Measurements from ENCODE around the gene RAB5B.

RAB5B gene

DNA sequence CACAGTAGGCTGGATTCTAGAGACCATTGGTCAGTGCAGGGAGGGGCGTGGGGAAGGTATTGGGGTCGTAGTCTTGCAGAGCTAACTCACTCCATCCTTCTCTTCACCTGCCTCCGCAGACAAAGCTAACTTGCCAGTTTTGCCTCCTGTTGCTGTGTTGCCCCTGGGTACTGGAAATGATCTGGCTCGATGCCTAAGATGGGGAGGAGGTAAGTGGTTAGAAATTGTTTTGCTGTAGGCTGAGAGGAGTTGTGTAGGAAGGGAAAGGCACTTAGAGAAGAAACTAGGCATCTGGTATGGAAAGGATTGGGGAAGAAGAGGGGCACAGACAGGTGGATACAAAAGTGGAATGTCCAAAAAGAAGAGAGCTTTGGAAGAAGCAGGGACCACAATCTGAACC is 31.8 kb upstream of the RAB5B start:
- TF ChIP-seq, protein P1, sequence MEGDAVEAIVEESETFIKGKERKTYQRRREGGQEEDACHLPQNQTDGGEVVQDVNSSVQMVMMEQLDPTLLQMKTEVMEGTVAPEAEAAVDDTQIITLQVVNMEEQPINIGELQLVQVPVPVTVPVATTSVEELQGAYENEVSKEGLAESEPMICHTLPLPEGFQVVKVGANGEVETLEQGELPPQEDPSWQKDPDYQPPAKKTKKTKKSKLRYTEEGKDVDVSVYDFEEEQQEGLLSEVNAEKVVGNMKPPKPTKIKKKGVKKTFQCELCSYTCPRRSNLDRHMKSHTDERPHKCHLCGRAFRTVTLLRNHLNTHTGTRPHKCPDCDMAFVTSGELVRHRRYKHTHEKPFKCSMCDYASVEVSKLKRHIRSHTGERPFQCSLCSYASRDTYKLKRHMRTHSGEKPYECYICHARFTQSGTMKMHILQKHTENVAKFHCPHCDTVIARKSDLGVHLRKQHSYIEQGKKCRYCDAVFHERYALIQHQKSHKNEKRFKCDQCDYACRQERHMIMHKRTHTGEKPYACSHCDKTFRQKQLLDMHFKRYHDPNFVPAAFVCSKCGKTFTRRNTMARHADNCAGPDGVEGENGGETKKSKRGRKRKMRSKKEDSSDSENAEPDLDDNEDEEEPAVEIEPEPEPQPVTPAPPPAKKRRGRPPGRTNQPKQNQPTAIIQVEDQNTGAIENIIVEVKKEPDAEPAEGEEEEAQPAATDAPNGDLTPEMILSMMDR (conservative IDR thresholded peaks at IDR 0.05; ENCODE audit: low read depth, low read length): no peak
- no peak for DNase-seq (ENCODE audit: low read depth)
- H3K4me3 ChIP-seq (ENCODE audit: low read depth, low read length): no peak overlapping the region

DNA sequence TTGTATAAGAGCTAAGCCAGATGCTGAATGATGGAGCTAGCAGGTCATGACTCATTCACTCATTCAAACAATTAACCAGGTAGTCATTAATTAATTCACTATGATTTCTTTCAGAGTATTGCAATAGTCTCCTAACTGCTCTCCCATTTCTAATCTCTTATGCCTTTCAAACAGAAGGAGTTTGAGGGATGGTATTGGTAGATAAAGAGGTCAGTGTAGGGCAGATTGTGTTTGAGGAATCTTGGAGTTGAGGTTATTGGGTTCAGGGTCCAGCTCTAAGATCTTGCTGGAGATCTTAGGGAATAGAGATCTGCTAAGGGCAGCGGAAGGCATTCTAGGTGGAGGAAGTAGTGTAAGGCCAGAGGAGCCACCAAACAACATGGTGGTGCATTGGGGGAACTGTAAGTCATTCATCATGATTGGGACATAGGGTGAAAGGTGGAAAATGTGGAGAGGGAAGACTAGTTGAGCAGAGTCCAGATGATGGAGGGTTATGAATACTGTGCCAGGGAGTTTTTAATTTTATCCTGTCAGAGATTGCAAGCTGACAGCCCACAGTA is 31.2 kb upstream of the RAB5B start:
- no peak overlapping the region for H3K4me3 ChIP-seq (ENCODE audit: low read depth, low read length)
- DNase-seq (ENCODE audit: low read depth): no peak
- TF ChIP-seq, protein P1 (conservative IDR thresholded peaks at IDR 0.05; ENCODE audit: low read depth, low read length): no peak

DNA sequence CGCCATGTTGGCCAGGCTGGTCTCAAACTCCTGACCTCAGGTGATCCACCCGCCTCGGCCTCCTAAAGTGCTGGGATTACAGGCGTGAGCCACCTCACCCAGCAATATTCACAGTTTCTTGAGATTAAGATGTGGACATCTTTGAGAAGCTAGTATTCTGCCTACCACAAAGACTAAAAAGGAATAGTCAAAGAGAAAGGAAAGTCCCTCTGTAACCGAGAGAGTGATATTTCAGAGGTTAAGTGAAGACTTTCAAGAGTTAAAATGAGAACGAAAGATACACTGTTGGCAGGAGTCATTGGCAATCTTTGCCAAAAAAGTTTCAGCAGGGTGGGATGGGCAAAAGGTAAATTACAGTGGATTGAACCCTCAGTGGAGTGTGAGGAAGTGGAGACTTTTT is 27.3 kb upstream of the RAB5B start:
- no peak overlapping the region for H3K4me3 ChIP-seq (ENCODE audit: low read depth, low read length)
- TF ChIP-seq, protein P1 (conservative IDR thresholded peaks at IDR 0.05; ENCODE audit: low read depth, low read length): no peak
- DNase-seq (ENCODE audit: low read depth): no peak

DNA sequence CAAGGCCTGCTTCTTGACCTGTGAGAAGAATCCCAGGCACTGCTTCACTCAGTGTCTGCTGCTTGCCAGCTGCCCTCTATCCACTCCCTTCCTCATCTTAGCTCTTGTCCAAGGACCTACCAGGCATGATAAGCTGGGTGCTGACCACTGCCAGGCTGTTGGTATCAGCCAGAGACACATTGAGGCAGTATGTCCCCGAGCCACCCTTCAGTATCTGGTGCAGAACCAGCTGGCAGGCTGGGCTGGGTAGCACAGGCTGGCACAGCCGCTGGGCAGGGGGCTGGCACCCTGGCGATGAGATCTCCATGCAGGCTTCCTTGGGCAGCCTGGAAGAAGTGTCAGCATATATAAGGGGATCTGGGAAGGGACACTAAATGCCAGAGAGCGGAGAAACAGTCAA is 18.5 kb upstream of the RAB5B start:
- TF ChIP-seq, protein P1 (conservative IDR thresholded peaks at IDR 0.05; ENCODE audit: low read depth, low read length): no peak
- no peak overlapping the region for H3K4me3 ChIP-seq (ENCODE audit: low read depth, low read length)
- DNase-seq (ENCODE audit: low read depth): no peak

DNA sequence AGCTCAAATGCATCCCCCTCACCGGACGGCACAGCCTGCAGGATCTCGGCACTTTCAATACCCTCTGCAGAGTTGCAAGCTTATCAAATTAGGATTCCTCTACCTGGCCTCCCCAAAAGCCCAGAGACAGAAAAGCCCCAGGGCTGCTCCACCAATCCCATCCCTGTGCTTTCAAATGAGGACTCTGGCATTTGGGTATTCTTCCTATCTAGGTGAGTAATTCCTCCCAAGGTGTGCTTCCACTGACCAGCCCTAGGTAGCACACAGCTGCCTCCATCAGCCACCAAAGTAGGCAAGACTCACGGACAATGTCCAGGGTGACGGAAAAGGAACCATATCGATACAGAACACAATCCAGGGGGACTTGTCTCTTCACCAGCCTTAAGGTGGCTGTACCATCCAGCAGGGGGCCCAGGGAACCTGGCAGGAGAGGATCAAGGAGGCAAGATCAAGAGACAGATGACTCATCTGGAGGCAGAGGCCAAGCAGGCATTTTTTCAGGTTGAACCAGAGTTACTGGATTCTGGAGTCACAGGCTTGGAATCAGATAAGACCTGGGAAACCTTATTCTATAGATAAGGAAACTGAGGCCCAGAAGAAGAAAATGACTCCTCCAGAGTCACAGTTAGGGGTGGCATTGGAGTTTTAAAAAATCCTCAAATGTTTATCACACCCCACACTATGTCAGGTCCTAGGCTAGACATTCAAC is 17.9 kb upstream of the RAB5B start:
- DNase-seq (ENCODE audit: low read depth): peak; percentile 36
- TF ChIP-seq, protein P1 (conservative IDR thresholded peaks at IDR 0.05; ENCODE audit: low read depth, low read length): peak; percentile 40
- H3K4me3 ChIP-seq (ENCODE audit: low read depth, low read length): no peak overlapping the region

DNA sequence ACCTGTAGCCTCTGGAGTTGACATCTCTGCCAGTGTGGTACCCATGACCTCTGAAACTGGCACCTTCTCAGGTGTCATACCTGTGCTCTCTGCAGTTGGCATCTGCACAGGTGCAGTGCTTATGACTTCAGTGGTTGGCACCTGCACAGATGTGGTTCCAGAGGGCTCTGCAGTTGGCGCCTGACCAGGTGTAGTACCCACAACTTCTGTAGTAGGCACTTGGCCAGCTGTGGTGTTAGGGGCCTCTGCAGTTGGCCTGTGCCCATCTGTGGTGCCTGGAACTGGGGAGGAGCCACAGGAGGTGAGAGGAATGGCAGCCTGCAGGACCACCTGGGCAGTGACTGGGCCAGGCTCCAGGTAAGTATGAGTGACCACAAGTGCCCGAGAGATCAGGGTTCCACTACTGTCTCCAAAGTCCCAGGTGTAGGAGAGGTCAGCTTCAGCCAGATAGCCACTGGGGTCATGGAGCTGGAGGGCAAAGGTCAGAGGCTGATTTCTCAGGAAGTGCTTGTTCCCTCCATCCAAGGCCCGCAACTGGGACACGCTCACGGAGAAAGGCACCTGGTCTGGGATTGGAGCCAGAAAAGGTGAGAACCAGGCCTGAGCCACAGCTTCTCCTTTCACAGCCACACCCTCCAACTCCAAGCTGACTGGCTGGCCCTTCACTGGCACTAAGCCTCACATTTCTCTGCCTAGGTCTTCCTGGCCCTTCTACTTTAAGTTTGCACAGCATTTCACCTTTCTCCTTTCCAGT is 16.6 kb upstream of the RAB5B start:
- no peak for DNase-seq (ENCODE audit: low read depth)
- no peak overlapping the region for H3K4me3 ChIP-seq (ENCODE audit: low read depth, low read length)
- TF ChIP-seq, protein P1 (conservative IDR thresholded peaks at IDR 0.05; ENCODE audit: low read depth, low read length): no peak

Data from choroid plexus epithelial cell (primary cell).